IMR-90 (cell line): ENCODE measurements around the gene EIF1AD. TPM values are rescaled to one million over a fixed set of nuclear protein-coding genes. Genes with fewer than 3 reads are reported as not detected.
"Not testable (repeated sequence)": the region's sequence is repeated elsewhere in the genome, so short reads cannot be mapped to it uniquely, and the experiment has no call there.

Source experiments
- ATAC-seq: fragments of 200-7000 bp; cut with Tn5 transposase; 2 replicates; pipeline ENCODE4 v1.9.1; 2020; ENCODE audit warnings: low read depth, mild to moderate bottlenecking, moderate library complexity
- BruUV-seq: library from RNA; stranded (reverse); fragments of 400-500 nt; replicated peaks from 2 replicates; lab custom pipeline; 2021; lab: Mats Ljungman, UMichigan
- CTCF ChIA-PET: fragments of 300-600 bp; formaldehyde crosslinking; extraction: SDS; loops from one replicate; lab custom pipeline; 2021; ENCODE audit warnings: antibody characterized with exemption; lab: Yijun Ruan, JAX
- POLR2A ChIA-PET: fragments of 300-600 bp; sonication (Branson Sonifier 250); formaldehyde crosslinking; loops from one replicate; lab custom pipeline; 2022; ENCODE audit warnings: antibody characterized with exemption; ENCODE audit not compliant: unreplicated experiment; lab: Charles Lee
- DNase-seq: peaks from one replicate; pipeline ENCODE4 v3.0.0; 2013
- H2AFZ ChIP-seq: replicated peaks from 2 replicates; pipeline ENCODE3; 2013; ENCODE audit warnings: low read length, mild to moderate bottlenecking; ENCODE audit not compliant: poor library complexity
- H2AK5ac ChIP-seq: 2 replicates; pipeline ENCODE4 v1.6.1; 2013; ENCODE audit warnings: low read depth, low read length, inconsistent platforms
- H2AK9ac ChIP-seq: replicated peaks from 2 replicates; pipeline ENCODE3; 2013; ENCODE audit warnings: mild to moderate bottlenecking, low read depth, low read length, moderate library complexity; ENCODE audit not compliant: poor library complexity
- H2BK120ac ChIP-seq: 2 replicates; pipeline ENCODE4 v1.6.1; 2013; ENCODE audit warnings: low read depth, low read length, inconsistent platforms
- H2BK15ac ChIP-seq: 3 replicates; pipeline ENCODE4 v1.6.1; 2013; ENCODE audit warnings: low read depth, low read length, inconsistent platforms
- H2BK20ac ChIP-seq: 2 replicates; pipeline ENCODE4 v1.6.1; 2013; ENCODE audit warnings: low read depth, mild to moderate bottlenecking, inconsistent platforms, low read length, moderate library complexity
- H2BK5ac ChIP-seq: 2 replicates; pipeline ENCODE4 v1.6.1; 2013; ENCODE audit warnings: mild to moderate bottlenecking, low read depth, low read length, inconsistent platforms; ENCODE audit not compliant: poor library complexity, severe bottlenecking
- H3K14ac ChIP-seq: replicated peaks from 2 replicates; pipeline ENCODE4 v1.6.1; 2013; ENCODE audit warnings: low read depth, low read length, inconsistent platforms
- H3K18ac ChIP-seq: 2 replicates; pipeline ENCODE4 v1.6.1; 2013; ENCODE audit warnings: low read depth, low read length, control low read depth
- H3K23ac ChIP-seq: 2 replicates; pipeline ENCODE4 v1.6.1; 2013; ENCODE audit warnings: low read depth, low read length, inconsistent platforms
- H3K27ac ChIP-seq: 2 replicates; pipeline ENCODE4 v1.5.1; 2013; ENCODE audit warnings: mild to moderate bottlenecking, control low read depth, low read length; ENCODE audit not compliant: insufficient read depth
- H3K27me3 ChIP-seq: 2 replicates; pipeline ENCODE4 v1.6.1; 2013; ENCODE audit warnings: low read length; ENCODE audit not compliant: control insufficient read depth, insufficient read depth
- H3K36me3 ChIP-seq: 2 replicates; pipeline ENCODE4 v1.6.1; 2013; ENCODE audit warnings: low read length, mixed read lengths; ENCODE audit not compliant: control insufficient read depth, insufficient read depth
- H3K4ac ChIP-seq: 2 replicates; pipeline ENCODE4 v1.6.1; 2013; ENCODE audit warnings: low read depth, low read length, inconsistent platforms
- H3K4me1 ChIP-seq: 2 replicates; pipeline ENCODE4 v1.6.1; 2013; ENCODE audit warnings: low read length, mixed read lengths; ENCODE audit not compliant: control insufficient read depth, insufficient read depth
- H3K4me2 ChIP-seq: 2 replicates; pipeline ENCODE4 v1.6.1; 2013; ENCODE audit warnings: low read depth, mild to moderate bottlenecking, control low read depth, low read length, moderate library complexity
- H3K4me3 ChIP-seq: 2 replicates; pipeline ENCODE4 v1.5.1; 2013; ENCODE audit warnings: low read depth, mild to moderate bottlenecking, control low read depth, low read length, moderate library complexity; ENCODE audit not compliant: insufficient read depth
- H3K56ac ChIP-seq: 2 replicates; pipeline ENCODE4 v1.6.1; 2013; ENCODE audit warnings: low read length, inconsistent platforms; ENCODE audit not compliant: insufficient read depth; ENCODE audit errors: extremely low read depth
- H3K79me1 ChIP-seq, 2 experiments: 2 replicates each; pipeline ENCODE4 v1.6.1; 2013; ENCODE audit warnings: low read length in 2 of 2, inconsistent platforms in 1 of 2, low read depth in 1 of 2
- H3K9ac ChIP-seq: 2 replicates; pipeline ENCODE4 v1.6.1; 2013; ENCODE audit warnings: low read depth, low read length, control low read depth
- H3K9me1 ChIP-seq: 2 replicates; pipeline ENCODE4 v1.6.1; 2013; ENCODE audit warnings: low read length, inconsistent platforms; ENCODE audit not compliant: insufficient read depth
- H3K9me3 ChIP-seq: 2 replicates; pipeline ENCODE4 v1.6.1; 2013; ENCODE audit warnings: low read length; ENCODE audit not compliant: control insufficient read depth, insufficient read depth
- H4K20me1 ChIP-seq: 2 replicates; pipeline ENCODE4 v1.6.1; 2013; ENCODE audit warnings: low read length, inconsistent platforms; ENCODE audit not compliant: insufficient read depth
- H4K5ac ChIP-seq: 2 replicates; pipeline ENCODE4 v1.6.1; 2013; ENCODE audit warnings: mild to moderate bottlenecking, low read depth, low read length, control low read depth
- H4K8ac ChIP-seq, 2 experiments: 2 replicates each; pipeline ENCODE4 v1.6.1; 2013; ENCODE audit warnings: low read depth in 2 of 2, low read length in 2 of 2, control low read depth in 1 of 2, inconsistent platforms in 1 of 2
- H4K91ac ChIP-seq: 2 replicates; pipeline ENCODE4 v1.6.1; 2013; ENCODE audit warnings: low read depth, low read length, inconsistent platforms; ENCODE audit not compliant: insufficient read depth
- BHLHE40 ChIP-seq: fragments of 150-350 bp; IDR thresholded peaks from 2 replicates; pipeline ENCODE4 v1.6.1; 2016; ENCODE audit warnings: mild to moderate bottlenecking, low read depth, low read length
- WGBS, 2 experiments: methylation state at CpG; one replicate each; pipeline versions ENCODE4 v1.1.5 to v1.1.7; 2013; ENCODE audit warnings: missing lambda C conversion rate in 2 of 2; ENCODE audit not compliant: insufficient read length in 1 of 2; ENCODE audit errors: extremely low coverage in 2 of 2; 5-methylcytosine and 5-hydroxymethylcytosine counted together
- dilution Hi-C: fragments of 300-500 bp; cut with HindIII; formaldehyde crosslinking; loops from one replicate; pipeline ENCODE4 v1.14.3; 2018; ENCODE audit warnings: low sequenced_read_pairs; ENCODE audit not compliant: unreplicated experiment
- in situ Hi-C: fragments of 300-500 bp; cut with MboI; formaldehyde crosslinking; loops from 3 replicates; pipeline ENCODE4 v1.14.3; 2019; ENCODE audit warnings: low sequenced_read_pairs, inconsistent platforms, mixed read lengths
- intact Hi-C: fragments of 100-400 bp; cut with micrococcal nuclease; formaldehyde crosslinking; loops from 2 replicates; pipeline ENCODE4 v1.10.0; 2022
- polyA plus RNA-seq, 3 experiments: library from polyadenylated mRNA; depleted of rRNA; stranded (reverse); fragments of >200 nt; gene quantifications; 2 replicates each; pipeline ENCODE4 v1.2.3, GENCODE V29; 2012; ENCODE audit warnings: low replicate concordance in 1 of 3
- total RNA-seq: library from RNA; depleted of rRNA; stranded (reverse); fragments of >200 nt; gene quantifications from 2 replicates; pipeline ENCODE4 v1.2.3, GENCODE V29; 2012

Gene EIF1AD
- total and polyA plus RNA-seq, 2 of the 4 experiments (the other 2 are of a cell fraction) = 32.5 to 62.6 TPM

- Histone ChIP-seq H3K27ac (no peak overlapping the region), H3K14ac (no peak overlapping the region), H2AFZ (no peak overlapping the region), H3K18ac (no peak overlapping the region), H4K91ac (no peak overlapping the region), H2BK15ac (no peak overlapping the region), H3K4me3 (no peak overlapping the region), H3K9me1 (no peaks in the 10 kb centered on the region; the same call in 1 of the 2 replicates), H3K27me3 (peaks cover 3% of the 10 kb centered on the region; the same call in 1 of the 2 replicates), H2BK20ac (no peak overlapping the region), H2BK120ac (no peak overlapping the region), H4K5ac (no peak overlapping the region), H4K8ac (no peak overlapping the region), H3K4ac (no peak overlapping the region), H4K20me1 (no peaks in the 10 kb centered on the region), H3K23ac (no peak overlapping the region), H3K4me1 (no peaks in the 10 kb centered on the region), H3K36me3 (no peaks in the 10 kb centered on the region), H3K9me3 (no peaks in the 10 kb centered on the region), H2AK5ac (no peak overlapping the region), H3K56ac (no peak overlapping the region), H3K4me2 (no peak overlapping the region), H3K79me1 (no peaks in the 10 kb centered on the region), H2BK5ac (no peak overlapping the region), H3K9ac (no peak overlapping the region), H2AK9ac (no peak overlapping the region)
- ATAC-seq (no peak), DNase-seq (no peak)
- no CpG with 5 or more reads among the region's 6 CpGs for WGBS, 2 experiments
- BruUV-seq = no TSS peak
- dilution Hi-C loops = no loop called here
- POLR2A ChIA-PET = no interaction called here
- no peak for TF ChIP-seq BHLHE40
- intact Hi-C loops = no loop called here
- CTCF ChIA-PET = no interaction called here
- in situ Hi-C loops = no loop called here
Observed at GRCh38 chr11:65952052-65952521, 49.9 kb downstream of the EIF1AD start.

GRCh38 chr11:65951641-65952040 is 50.3 kb downstream of the EIF1AD start:
- BruUV-seq, POLR2A ChIA-PET: not testable (repeated sequence)

More at GRCh38 chr11:65951641-65952040, 50.3 kb downstream of the EIF1AD start:
- H2AK5ac ChIP-seq, H3K27me3 ChIP-seq, H2BK15ac ChIP-seq, H3K4me2 ChIP-seq, H4K8ac ChIP-seq, H3K4ac ChIP-seq, H3K23ac ChIP-seq, H3K18ac ChIP-seq, in situ Hi-C loops, ATAC-seq, dilution Hi-C loops, H3K79me1 ChIP-seq, H3K56ac ChIP-seq, H4K91ac ChIP-seq, H3K9me3 ChIP-seq, H3K27ac ChIP-seq, H3K36me3 ChIP-seq, intact Hi-C loops, H2BK5ac ChIP-seq, H2BK120ac ChIP-seq, H2AK9ac ChIP-seq, H2AFZ ChIP-seq, DNase-seq, H3K4me3 ChIP-seq, H3K14ac ChIP-seq, H3K4me1 ChIP-seq, H3K9ac ChIP-seq, H2BK20ac ChIP-seq, H4K20me1 ChIP-seq, H3K9me1 ChIP-seq, H4K5ac ChIP-seq: not testable (repeated sequence)
- WGBS, 2 experiments = no CpG with 5 or more reads among the region's 3 CpGs
- CTCF ChIA-PET = interaction anchor here (0.6 kb wide), 1 partner anchor 19 kb away, joined by 3 read pairs; no protein-coding TSS in a partner anchor
